SK-N-SH treated with all-trans-retinoic acid at 6 μM for 48 hours (cell line): ENCODE data around the gene PDAP1.
"Not testable (repeated sequence)": the region's sequence is repeated elsewhere in the genome, so short reads cannot be mapped to it uniquely, and the experiment has no call there.

Experiments
- ATAC-seq: fragments of 200-7000 bp; cut with Tn5 transposase; 3 replicates; pipeline ENCODE4 v1.9.1; 2020; ENCODE audit warnings: mild to moderate bottlenecking, moderate library complexity
- ARNTL ChIP-seq: fragments of 450-650 bp; formaldehyde crosslinking; IDR thresholded peaks from 2 replicates; pipeline ENCODE4 v1.5.0; 2020; ENCODE audit warnings: low read depth, mild to moderate bottlenecking, moderate library complexity, borderline replicate concordance
- BACH2 ChIP-seq: fragments of 250-450 bp; sonication (Bioruptor Pico); IDR thresholded peaks from 2 replicates; pipeline ENCODE4 v1.9.0; 2021; ENCODE audit warnings: mild to moderate bottlenecking, borderline replicate concordance
- CSDC2 ChIP-seq: fragments of 250-450 bp; sonication (Bioruptor Pico); IDR thresholded peaks from 2 replicates; pipeline ENCODE4 v1.5.0; 2020; ENCODE audit warnings: mild to moderate bottlenecking, moderate library complexity
- ESRRG ChIP-seq: fragments of 250-450 bp; sonication (Bioruptor Pico); IDR thresholded peaks from 2 replicates; pipeline ENCODE4 v1.6.1; 2021; ENCODE audit warnings: mild to moderate bottlenecking
- PPARA ChIP-seq: fragments of 250-450 bp; sonication (Bioruptor Pico); IDR thresholded peaks from 2 replicates; pipeline ENCODE4 v1.5.0; 2020; ENCODE audit warnings: mild to moderate bottlenecking, borderline replicate concordance
- RARB ChIP-seq: fragments of 250-450 bp; sonication (Bioruptor Pico); IDR thresholded peaks from 2 replicates; pipeline ENCODE4 v1.8.0; 2021; ENCODE audit warnings: mild to moderate bottlenecking, moderate library complexity
- SNAI2 ChIP-seq: fragments of 250-450 bp; sonication (Bioruptor Pico); IDR thresholded peaks from 2 replicates; pipeline ENCODE4 v1.5.0; 2020; ENCODE audit warnings: mild to moderate bottlenecking, moderate library complexity
- TCF4 ChIP-seq: fragments of 250-450 bp; sonication (Bioruptor Pico); IDR thresholded peaks from 2 replicates; pipeline ENCODE4 v1.8.0; 2021; ENCODE audit warnings: mild to moderate bottlenecking, moderate library complexity, borderline replicate concordance
- ZFP3 ChIP-seq: fragments of 250-450 bp; sonication (Bioruptor Pico); IDR thresholded peaks from 2 replicates; pipeline ENCODE4 v1.5.0; 2020; ENCODE audit warnings: mild to moderate bottlenecking, moderate library complexity
- ZFP30 ChIP-seq: fragments of 450-650 bp; formaldehyde crosslinking; IDR thresholded peaks from 2 replicates; pipeline ENCODE4 v1.5.0; 2022; ENCODE audit warnings: mild to moderate bottlenecking, moderate library complexity
- ZNF565 ChIP-seq: fragments of 450-650 bp; formaldehyde crosslinking; conservative IDR thresholded peaks from 2 replicates; pipeline ENCODE4 v1.5.0; 2020; ENCODE audit warnings: low read depth, mild to moderate bottlenecking, moderate library complexity
- ZNF70 ChIP-seq: fragments of 450-650 bp; formaldehyde crosslinking; IDR thresholded peaks from 2 replicates; pipeline ENCODE4 v1.5.0; 2020; ENCODE audit warnings: mild to moderate bottlenecking, moderate library complexity
- ZNF8 ChIP-seq: fragments of 450-650 bp; formaldehyde crosslinking; IDR thresholded peaks from 2 replicates; pipeline ENCODE4 v1.5.0; 2020; ENCODE audit warnings: mild to moderate bottlenecking, moderate library complexity
- TF ChIP-seq, protein P1 (sequence below): fragments of 250-450 bp; sonication (Bioruptor Pico); IDR thresholded peaks from 2 replicates; pipeline ENCODE4 v1.5.1; 2020; ENCODE audit warnings: low read depth, mild to moderate bottlenecking, moderate library complexity
- TF ChIP-seq, protein P2 (sequence below): fragments of 250-450 bp; sonication (Bioruptor Pico); IDR thresholded peaks from 2 replicates; pipeline ENCODE4 v1.8.0; 2021; ENCODE audit warnings: low read depth, mild to moderate bottlenecking, moderate library complexity, borderline replicate concordance
- TF ChIP-seq, protein P3 (sequence below): fragments of 250-450 bp; sonication (Bioruptor Pico); IDR thresholded peaks from 2 replicates; pipeline ENCODE4 v1.8.0; 2020; ENCODE audit warnings: mild to moderate bottlenecking, moderate library complexity, borderline replicate concordance
- TF ChIP-seq, protein P4 (sequence below): fragments of 250-450 bp; sonication (Bioruptor Pico); IDR thresholded peaks from 2 replicates; pipeline ENCODE4 v1.5.1; 2021; ENCODE audit warnings: mild to moderate bottlenecking, moderate library complexity

PDAP1 gene

DNA sequence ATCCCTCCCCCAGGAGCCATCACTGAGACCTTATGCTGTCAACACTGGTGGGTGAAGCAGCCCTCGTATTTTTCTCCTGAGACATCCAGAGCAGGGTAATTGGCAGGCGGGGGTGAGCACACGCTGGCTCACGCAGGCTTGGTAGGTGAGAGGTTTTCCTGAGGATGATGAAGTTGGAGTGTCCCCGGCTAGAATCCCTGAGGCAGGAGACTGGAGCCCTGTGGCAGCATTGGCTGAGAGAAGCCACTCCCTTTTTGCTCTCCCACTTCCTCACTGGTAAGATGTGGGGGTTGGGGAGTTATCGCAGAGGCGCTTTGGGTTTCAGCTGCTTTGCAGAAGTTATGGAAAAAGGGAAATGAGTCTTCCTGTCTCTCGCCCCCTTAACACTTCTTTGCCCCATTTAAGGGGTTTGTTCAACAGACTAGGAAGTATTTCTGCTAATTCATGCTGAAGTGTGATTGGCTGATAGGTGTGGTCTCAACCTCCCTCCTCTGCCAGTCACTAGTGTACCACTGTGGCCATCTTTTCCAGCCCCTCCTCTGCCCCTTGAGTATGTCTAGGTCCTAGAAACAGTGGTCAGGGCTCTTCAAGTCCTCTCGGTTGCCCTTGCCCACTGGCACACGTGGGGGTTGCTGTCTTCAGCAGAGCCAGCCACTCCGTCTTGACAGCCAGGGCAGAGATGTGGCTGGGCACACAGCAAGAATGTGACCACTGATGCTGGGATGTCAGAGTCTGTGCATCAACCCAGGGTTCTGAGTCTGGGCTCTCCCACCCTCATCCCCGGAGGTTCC is 28.2 kb downstream of the PDAP1 start:
- TF ChIP-seq ZFP30, result no peak
- TF ChIP-seq CSDC2 (CRISPR knock-in tag), result no peak
- TF ChIP-seq, protein P1, sequence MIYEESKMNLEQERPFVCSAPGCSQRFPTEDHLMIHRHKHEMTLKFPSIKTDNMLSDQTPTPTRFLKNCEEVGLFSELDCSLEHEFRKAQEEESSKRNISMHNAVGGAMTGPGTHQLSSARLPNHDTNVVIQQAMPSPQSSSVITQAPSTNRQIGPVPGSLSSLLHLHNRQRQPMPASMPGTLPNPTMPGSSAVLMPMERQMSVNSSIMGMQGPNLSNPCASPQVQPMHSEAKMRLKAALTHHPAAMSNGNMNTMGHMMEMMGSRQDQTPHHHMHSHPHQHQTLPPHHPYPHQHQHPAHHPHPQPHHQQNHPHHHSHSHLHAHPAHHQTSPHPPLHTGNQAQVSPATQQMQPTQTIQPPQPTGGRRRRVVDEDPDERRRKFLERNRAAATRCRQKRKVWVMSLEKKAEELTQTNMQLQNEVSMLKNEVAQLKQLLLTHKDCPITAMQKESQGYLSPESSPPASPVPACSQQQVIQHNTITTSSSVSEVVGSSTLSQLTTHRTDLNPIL (CRISPR knock-in tag), result no peak
- TF ChIP-seq ZNF70 (CRISPR knock-in tag), result no peak
- TF ChIP-seq, protein P2, sequence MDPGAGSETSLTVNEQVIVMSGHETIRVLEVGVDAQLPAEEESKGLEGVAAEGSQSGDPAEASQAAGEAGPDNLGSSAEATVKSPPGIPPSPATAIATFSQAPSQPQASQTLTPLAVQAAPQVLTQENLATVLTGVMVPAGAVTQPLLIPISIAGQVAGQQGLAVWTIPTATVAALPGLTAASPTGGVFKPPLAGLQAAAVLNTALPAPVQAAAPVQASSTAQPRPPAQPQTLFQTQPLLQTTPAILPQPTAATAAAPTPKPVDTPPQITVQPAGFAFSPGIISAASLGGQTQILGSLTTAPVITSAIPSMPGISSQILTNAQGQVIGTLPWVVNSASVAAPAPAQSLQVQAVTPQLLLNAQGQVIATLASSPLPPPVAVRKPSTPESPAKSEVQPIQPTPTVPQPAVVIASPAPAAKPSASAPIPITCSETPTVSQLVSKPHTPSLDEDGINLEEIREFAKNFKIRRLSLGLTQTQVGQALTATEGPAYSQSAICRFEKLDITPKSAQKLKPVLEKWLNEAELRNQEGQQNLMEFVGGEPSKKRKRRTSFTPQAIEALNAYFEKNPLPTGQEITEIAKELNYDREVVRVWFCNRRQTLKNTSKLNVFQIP (CRISPR knock-in tag), result no peak
- TF ChIP-seq, protein P3, sequence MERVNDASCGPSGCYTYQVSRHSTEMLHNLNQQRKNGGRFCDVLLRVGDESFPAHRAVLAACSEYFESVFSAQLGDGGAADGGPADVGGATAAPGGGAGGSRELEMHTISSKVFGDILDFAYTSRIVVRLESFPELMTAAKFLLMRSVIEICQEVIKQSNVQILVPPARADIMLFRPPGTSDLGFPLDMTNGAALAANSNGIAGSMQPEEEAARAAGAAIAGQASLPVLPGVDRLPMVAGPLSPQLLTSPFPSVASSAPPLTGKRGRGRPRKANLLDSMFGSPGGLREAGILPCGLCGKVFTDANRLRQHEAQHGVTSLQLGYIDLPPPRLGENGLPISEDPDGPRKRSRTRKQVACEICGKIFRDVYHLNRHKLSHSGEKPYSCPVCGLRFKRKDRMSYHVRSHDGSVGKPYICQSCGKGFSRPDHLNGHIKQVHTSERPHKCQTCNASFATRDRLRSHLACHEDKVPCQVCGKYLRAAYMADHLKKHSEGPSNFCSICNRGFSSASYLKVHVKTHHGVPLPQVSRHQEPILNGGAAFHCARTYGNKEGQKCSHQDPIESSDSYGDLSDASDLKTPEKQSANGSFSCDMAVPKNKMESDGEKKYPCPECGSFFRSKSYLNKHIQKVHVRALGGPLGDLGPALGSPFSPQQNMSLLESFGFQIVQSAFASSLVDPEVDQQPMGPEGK, result no peak
- TF ChIP-seq, protein P4, sequence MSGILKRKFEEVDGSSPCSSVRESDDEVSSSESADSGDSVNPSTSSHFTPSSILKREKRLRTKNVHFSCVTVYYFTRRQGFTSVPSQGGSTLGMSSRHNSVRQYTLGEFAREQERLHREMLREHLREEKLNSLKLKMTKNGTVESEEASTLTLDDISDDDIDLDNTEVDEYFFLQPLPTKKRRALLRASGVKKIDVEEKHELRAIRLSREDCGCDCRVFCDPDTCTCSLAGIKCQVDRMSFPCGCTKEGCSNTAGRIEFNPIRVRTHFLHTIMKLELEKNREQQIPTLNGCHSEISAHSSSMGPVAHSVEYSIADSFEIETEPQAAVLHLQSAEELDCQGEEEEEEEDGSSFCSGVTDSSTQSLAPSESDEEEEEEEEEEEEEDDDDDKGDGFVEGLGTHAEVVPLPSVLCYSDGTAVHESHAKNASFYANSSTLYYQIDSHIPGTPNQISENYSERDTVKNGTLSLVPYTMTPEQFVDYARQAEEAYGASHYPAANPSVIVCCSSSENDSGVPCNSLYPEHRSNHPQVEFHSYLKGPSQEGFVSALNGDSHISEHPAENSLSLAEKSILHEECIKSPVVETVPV, result no peak
- TF ChIP-seq ESRRG, result no peak
- no peak for TF ChIP-seq ZNF8
- TF ChIP-seq ZNF565 (CRISPR knock-in tag), result no peak
- TF ChIP-seq RARB (CRISPR knock-in tag), result no peak
- no peak for TF ChIP-seq ARNTL (CRISPR knock-in tag)
- ATAC-seq, result no peak

DNA sequence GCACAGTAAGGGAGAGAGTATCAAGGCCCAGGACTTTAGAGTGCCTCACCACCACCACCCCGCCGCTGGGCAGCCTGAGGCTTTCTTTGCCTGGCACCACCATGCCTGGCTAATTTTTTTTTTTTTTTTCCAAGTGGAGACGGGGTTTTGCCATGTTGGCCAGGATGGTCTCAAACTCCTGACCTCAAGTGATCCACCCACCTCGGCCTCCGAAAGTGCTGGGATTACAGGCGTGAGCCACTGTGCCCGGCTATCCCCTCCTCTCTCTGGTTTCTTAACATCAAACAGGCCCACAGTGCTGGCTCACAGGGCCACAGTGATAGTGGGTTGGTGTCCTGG is 28.7 kb downstream of the PDAP1 start:
- not testable (repeated sequence) for ATAC-seq

DNA sequence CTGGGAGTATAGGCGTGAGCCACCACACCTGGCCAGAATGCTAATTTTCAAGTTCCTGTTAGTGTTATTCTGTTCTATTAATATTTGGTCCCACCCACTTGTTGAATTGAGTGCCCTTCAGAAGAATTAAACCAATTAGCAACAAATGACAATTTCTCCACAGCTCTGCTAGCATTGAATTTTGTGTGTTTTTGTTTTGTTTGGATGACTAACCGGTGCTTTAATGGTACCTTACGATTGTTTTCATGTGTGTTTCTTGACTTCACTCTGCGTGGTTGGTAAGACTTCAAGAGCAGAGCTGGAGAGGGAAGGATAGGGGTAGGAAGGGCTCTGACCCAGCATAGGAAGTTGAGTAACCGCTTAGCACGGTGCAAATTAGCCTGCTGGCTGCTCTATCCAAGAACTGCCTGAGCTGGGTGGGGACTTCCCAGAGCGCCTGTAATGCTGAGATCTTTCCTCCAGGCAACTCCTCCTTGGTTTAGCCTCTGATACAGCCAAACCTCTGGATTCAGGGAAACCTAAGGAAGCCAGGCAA is 29.3 kb downstream of the PDAP1 start:
- TF ChIP-seq ZFP30 (no peak), ZFP3 (CRISPR knock-in tag) (no peak), ZNF70 (CRISPR knock-in tag) (no peak), TCF4 (CRISPR knock-in tag) (no peak), SNAI2 (CRISPR knock-in tag) (no peak), BACH2 (CRISPR knock-in tag) (no peak), PPARA (no peak)
- TF ChIP-seq, all 23 proteins: peak for 0
- ATAC-seq, result peak; percentile 3; the same call in 1 of the 3 replicates

DNA sequence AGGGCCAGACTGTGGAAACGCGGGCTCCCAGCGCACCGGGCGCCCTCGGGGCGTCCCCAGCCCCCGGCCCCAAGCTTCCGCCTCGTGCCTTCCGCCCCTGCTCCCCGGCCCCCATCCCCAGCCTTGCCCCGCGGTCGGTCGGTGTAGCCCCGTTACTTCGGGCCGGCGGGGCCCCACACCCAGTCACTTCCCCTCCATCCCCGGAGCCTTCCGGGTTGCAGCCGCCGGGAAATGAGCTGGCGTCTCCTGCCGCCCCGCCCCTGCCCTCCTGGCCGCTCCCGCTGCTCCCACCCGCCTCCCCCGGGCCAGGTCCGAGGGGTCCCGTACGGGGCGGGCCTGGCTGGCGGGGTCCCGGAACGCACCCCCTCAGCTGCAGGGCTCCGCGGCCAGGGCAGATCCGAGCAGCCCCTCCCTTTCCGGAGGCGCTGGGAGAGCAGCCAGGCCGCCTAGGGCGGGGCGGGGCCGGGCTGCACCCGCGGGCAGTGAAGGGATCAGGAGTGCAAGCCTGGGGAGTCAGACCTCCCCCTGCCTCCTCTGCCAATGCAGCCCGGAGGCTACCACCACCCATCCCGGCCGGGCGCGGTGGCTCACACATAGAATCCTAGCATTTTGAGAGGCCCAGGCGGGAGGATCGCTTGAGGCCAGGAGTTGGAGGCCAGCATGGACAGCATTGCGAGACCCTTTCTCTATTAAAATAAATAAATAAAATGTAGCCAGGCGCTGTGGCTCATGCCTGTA is 33.2 kb downstream of the PDAP1 start:
- ATAC-seq, result peak; percentile 77
- 0 out of 2 replicates have a peak, but pooled peaks have one; percentile 2 for TF ChIP-seq ZFP30
- TF ChIP-seq, protein P3, result 0 out of 2 replicates have a peak, but pooled peaks have one; percentile 40
- 0 out of 2 replicates have a peak, but pooled peaks have one; percentile 20 for TF ChIP-seq SNAI2 (CRISPR knock-in tag)
- TF ChIP-seq, protein P2 (CRISPR knock-in tag), result no peak
- TF ChIP-seq ZNF70 (CRISPR knock-in tag), result peak; percentile 53; the same call in 1 of the 2 replicates
